CD4-positive, alpha-beta T cell (primary cell): ENCODE data around the gene PWWP2A. TPM values are rescaled to one million over a fixed set of nuclear protein-coding genes. Genes with fewer than 3 reads are reported as not detected.
A peak's percentile ranks its signal among the peaks of the same experiment; 100 is the strongest.

ENCODE experiments used
- ATAC-seq: fragments of 200-7000 bp; cut with Tn5 transposase; one replicate; pipeline ENCODE4 v1.10.0; 2022; ENCODE audit warnings: mild to moderate bottlenecking; ENCODE audit not compliant: poor library complexity
- CTCF ChIA-PET: fragments of 350-600 bp; sonication (Branson Sonifier 250); formaldehyde crosslinking; loops from one replicate; lab custom pipeline; 2021; ENCODE audit warnings: antibody characterized with exemption, inconsistent platforms; lab: Charles Lee
- POLR2A ChIA-PET: fragments of 350-600 bp; sonication (Branson Sonifier 250); formaldehyde crosslinking; loops from one replicate; lab custom pipeline; 2021; ENCODE audit warnings: antibody characterized with exemption, inconsistent platforms; lab: Charles Lee
- DNase-seq, 14 experiments: peaks; one replicate each; pipeline ENCODE4 v3.0.0-alpha.2; 2013 to 2020; ENCODE audit warnings: mixed read lengths in 2 of 14
- H3K27ac ChIP-seq, 2 donors: one replicate each; pipeline versions ENCODE4 v1.5.1 to v1.7.0; 2013; ENCODE audit warnings: low read length in 2 of 2, low read depth in 1 of 2, mild to moderate bottlenecking in 1 of 2
- H3K27me3 ChIP-seq, 2 experiments: 1 replicate in 1 of 2; 2 replicates in 1 of 2; pipeline versions ENCODE4 v1.6.1 to v1.7.0; 2013; ENCODE audit warnings: low read length in 2 of 2, control low read depth in 1 of 2, mild to moderate bottlenecking in 1 of 2, moderate library complexity in 1 of 2; ENCODE audit not compliant: insufficient read depth in 2 of 2, control insufficient read depth in 1 of 2
- H3K36me3 ChIP-seq: one replicate; pipeline ENCODE4 v1.6.1; 2013; ENCODE audit warnings: low read length, control low read depth; ENCODE audit not compliant: insufficient read depth
- H3K4me1 ChIP-seq: one replicate; pipeline ENCODE4 v1.6.1; 2013; ENCODE audit warnings: low read length, control low read depth; ENCODE audit not compliant: insufficient read depth
- H3K4me3 ChIP-seq: one replicate; pipeline ENCODE4 v1.5.1; 2013; ENCODE audit warnings: mild to moderate bottlenecking, low read length, moderate library complexity
- H3K9me3 ChIP-seq, 2 experiments: 1 replicate in 1 of 2; 2 replicates in 1 of 2; pipeline versions ENCODE4 v1.6.1 to v1.7.0; 2013; ENCODE audit warnings: low read length in 2 of 2, mild to moderate bottlenecking in 2 of 2, control low read depth in 1 of 2, moderate library complexity in 1 of 2; ENCODE audit not compliant: control insufficient read depth in 1 of 2, insufficient read depth in 1 of 2
- H3K27ac Mint-ChIP-seq: one replicate; pipeline ENCODE4 v1.8.0; 2020; ENCODE audit warnings: mixed read lengths
- H3K27me3 Mint-ChIP-seq: one replicate; pipeline ENCODE4 v1.8.0; 2021; ENCODE audit warnings: mixed read lengths
- H3K36me3 Mint-ChIP-seq: one replicate; pipeline ENCODE4 v1.8.0; 2021; ENCODE audit warnings: low read depth, mixed read lengths
- H3K4me1 Mint-ChIP-seq: one replicate; pipeline ENCODE4 v1.8.0; 2021; ENCODE audit warnings: low read depth, mixed read lengths
- H3K4me3 Mint-ChIP-seq: one replicate; pipeline ENCODE4 v1.8.0; 2020; ENCODE audit warnings: mild to moderate bottlenecking, mixed read lengths
- H3K9me3 Mint-ChIP-seq: one replicate; pipeline ENCODE4 v1.8.0; 2020; ENCODE audit warnings: mixed read lengths
- intact Hi-C, 2 experiments: fragments of 100-400 bp; cut with DNase I in 1 of 2; cut with micrococcal nuclease in 1 of 2; formaldehyde crosslinking; loops; one replicate each; pipeline versions ENCODE4 v1.15.1 to v1.9.0; 2023 to 2025; cut with DNase I, micrococcal nuclease
- total RNA-seq, 174 experiments: library from RNA in 2 of 174; stranded (reverse) in 2 of 174; gene quantifications; one replicate each; pipeline ENCODE4 v1.2.3 and lab custom pipeline; 2021 to 2026
- TF ChIP-seq, protein P1 (sequence below): fragments of 200-600 bp; IDR thresholded peaks from one replicate; pipeline ENCODE4 v1.8.0; 2022; ENCODE audit warnings: antibody characterized with exemption, mild to moderate bottlenecking

Gene PWWP2A
- total RNA-seq, 2 experiments from 2014 or later, result 18.2 to 23.2 TPM

DNA sequence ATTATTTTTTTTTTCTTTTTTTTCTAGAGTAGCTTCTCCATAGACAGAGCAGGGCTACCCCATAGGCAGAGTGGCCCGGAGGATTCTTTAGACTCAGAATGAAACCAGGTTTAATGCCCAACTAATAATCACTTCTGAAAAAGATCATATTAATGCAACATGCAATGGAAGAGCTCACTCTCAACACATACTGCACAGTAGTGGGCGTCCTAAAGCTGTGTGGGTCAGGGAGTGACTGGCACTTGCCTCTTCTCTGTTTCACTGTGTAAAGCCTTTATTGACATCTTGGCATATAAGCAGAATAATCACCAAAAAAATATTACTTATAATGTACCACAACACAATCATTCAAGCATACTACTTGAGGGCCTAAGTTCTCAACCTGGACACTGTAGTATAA is 11.1 kb downstream of the PWWP2A start:
- no peak overlapping the region for H3K27ac ChIP-seq
- H3K9me3 ChIP-seq, result no peaks in the 10 kb centered on the region
- H3K27me3 ChIP-seq, result no peaks in the 10 kb centered on the region
- H3K4me3 ChIP-seq, result no peak overlapping the region
- no peak for ATAC-seq
- Mint-ChIP-seq H3K27me3 (no peaks in the 10 kb centered on the region), H3K36me3 (peaks cover 76% of the 10 kb centered on the region), H3K4me1 (peaks cover 36% of the 10 kb centered on the region), H3K27ac (no peak overlapping the region), H3K9me3 (no peaks in the 10 kb centered on the region), H3K4me3 (no peak overlapping the region)
- H3K4me1 ChIP-seq, result peaks cover 4% of the 10 kb centered on the region
- TF ChIP-seq, protein P1, sequence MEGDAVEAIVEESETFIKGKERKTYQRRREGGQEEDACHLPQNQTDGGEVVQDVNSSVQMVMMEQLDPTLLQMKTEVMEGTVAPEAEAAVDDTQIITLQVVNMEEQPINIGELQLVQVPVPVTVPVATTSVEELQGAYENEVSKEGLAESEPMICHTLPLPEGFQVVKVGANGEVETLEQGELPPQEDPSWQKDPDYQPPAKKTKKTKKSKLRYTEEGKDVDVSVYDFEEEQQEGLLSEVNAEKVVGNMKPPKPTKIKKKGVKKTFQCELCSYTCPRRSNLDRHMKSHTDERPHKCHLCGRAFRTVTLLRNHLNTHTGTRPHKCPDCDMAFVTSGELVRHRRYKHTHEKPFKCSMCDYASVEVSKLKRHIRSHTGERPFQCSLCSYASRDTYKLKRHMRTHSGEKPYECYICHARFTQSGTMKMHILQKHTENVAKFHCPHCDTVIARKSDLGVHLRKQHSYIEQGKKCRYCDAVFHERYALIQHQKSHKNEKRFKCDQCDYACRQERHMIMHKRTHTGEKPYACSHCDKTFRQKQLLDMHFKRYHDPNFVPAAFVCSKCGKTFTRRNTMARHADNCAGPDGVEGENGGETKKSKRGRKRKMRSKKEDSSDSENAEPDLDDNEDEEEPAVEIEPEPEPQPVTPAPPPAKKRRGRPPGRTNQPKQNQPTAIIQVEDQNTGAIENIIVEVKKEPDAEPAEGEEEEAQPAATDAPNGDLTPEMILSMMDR, result no peak
- DNase-seq, result no peak
- intact Hi-C loops, result no loop called here
- POLR2A ChIA-PET, result interaction anchor here (3.0 kb wide), 1 partner anchor 11 kb away, joined by 10 read pairs; the partner anchor contains the start of gene PWWP2A
- H3K36me3 ChIP-seq, result peaks cover 41% of the 10 kb centered on the region
- CTCF ChIA-PET, result no interaction called here

DNA sequence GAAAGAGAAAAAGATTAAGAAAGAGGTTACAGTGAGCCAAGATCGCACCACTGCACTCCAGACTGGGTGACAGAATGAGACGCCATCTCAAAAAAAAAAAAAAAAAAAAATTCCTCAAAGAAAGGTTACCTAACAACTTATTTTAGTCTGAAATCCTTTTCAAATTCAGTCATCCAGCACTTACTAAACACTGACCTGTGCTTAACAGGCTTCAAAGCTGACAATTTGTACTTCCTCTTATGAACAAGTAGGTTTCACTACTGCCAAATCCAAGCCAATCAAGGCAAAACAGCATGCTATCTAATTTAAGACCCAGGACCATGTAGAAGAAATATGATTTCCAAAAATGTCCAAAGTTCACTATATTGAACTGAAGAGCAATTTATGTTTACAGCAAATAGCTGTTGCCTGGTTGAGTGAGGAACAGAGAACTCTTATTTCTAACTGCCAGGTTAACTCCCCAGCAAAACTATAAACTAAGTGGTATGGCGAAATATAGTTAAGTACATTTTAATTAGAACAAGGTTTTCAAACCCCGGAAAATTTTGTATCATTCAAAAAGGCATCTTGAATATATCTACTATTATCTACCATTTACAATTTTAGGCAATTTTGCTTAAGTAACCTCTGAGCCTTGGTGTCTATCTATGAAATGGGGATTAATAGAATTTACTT is 13.4 kb downstream of the PWWP2A start:
- Histone ChIP-seq H3K4me1 (peaks cover 4% of the 10 kb centered on the region), H3K27ac (no peak overlapping the region)
- peaks cover 38% of the 10 kb centered on the region for H3K4me1 Mint-ChIP-seq

DNA sequence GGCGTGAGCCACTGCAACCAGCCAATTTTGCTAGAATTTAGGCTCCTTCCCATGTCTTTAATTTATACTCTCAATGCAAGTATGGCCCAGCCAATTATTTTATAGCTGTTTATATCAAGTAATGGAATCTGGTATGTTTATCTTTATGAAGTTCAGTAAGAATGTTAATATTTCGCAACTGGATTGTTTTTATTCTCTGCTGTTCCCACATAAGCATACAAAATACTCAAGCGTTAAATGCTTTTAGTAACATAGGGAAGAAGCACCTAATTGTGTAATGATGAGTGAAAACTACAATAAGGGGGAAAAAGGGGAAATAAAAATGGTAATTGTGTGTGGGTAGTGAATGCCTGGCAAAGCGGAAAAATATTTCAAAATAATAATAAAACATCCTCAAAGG is 21.3 kb downstream of the PWWP2A start:
- H3K36me3 ChIP-seq, result peaks cover 45% of the 10 kb centered on the region
- H3K4me3 Mint-ChIP-seq, result no peak overlapping the region
- no peak overlapping the region for H3K27ac Mint-ChIP-seq
- intact Hi-C loops, result no loop called here
- CTCF ChIA-PET, result no interaction called here
- peaks cover 73% of the 10 kb centered on the region for H3K36me3 Mint-ChIP-seq
- H3K4me3 ChIP-seq, result no peak overlapping the region
- no peak overlapping the region for H3K27ac ChIP-seq
- ATAC-seq (no peak), DNase-seq (no peak)
- no peaks in the 10 kb centered on the region for H3K9me3 ChIP-seq
- H3K4me1 Mint-ChIP-seq, result peaks cover 6% of the 10 kb centered on the region
- TF ChIP-seq, protein P1, result no peak
- H3K27me3 ChIP-seq, result no peaks in the 10 kb centered on the region
- POLR2A ChIA-PET, result no interaction called here
- H3K9me3 Mint-ChIP-seq, result no peaks in the 10 kb centered on the region
- H3K4me1 ChIP-seq, result no peaks in the 10 kb centered on the region
- no peaks in the 10 kb centered on the region for H3K27me3 Mint-ChIP-seq

More for the DNA sequence above, 13.4 kb downstream of the PWWP2A start:
- H3K36me3 ChIP-seq, result peaks cover 31% of the 10 kb centered on the region
- H3K27me3 ChIP-seq, result no peaks in the 10 kb centered on the region
- Mint-ChIP-seq H3K36me3 (peaks cover 74% of the 10 kb centered on the region), H3K4me3 (no peak overlapping the region), H3K9me3 (no peaks in the 10 kb centered on the region), H3K27me3 (no peaks in the 10 kb centered on the region), H3K27ac (peak overlapping the region; percentile 43)
- POLR2A ChIA-PET, result no interaction called here
- intact Hi-C loops, result no loop called here
- TF ChIP-seq, protein P1, result no peak
- no peaks in the 10 kb centered on the region for H3K9me3 ChIP-seq
- no peak overlapping the region for H3K4me3 ChIP-seq
- DNase-seq (peak in 1 of 14 experiments; percentile 13), ATAC-seq (no peak)
- CTCF ChIA-PET, result interaction anchor here (0.6 to 1.7 kb wide), 2 partner anchors 13 to 1603 kb away, joined by 3 to 4 read pairs; partner anchors contain the start of gene PWWP2A
